ENCODE measurements around the gene WDR64.

WDR64 gene

GRCh38 chr1:241744591-241744990 lies 92.5 kb downstream of the WDR64 start:
- TF ChIP-seq, protein P1, sequence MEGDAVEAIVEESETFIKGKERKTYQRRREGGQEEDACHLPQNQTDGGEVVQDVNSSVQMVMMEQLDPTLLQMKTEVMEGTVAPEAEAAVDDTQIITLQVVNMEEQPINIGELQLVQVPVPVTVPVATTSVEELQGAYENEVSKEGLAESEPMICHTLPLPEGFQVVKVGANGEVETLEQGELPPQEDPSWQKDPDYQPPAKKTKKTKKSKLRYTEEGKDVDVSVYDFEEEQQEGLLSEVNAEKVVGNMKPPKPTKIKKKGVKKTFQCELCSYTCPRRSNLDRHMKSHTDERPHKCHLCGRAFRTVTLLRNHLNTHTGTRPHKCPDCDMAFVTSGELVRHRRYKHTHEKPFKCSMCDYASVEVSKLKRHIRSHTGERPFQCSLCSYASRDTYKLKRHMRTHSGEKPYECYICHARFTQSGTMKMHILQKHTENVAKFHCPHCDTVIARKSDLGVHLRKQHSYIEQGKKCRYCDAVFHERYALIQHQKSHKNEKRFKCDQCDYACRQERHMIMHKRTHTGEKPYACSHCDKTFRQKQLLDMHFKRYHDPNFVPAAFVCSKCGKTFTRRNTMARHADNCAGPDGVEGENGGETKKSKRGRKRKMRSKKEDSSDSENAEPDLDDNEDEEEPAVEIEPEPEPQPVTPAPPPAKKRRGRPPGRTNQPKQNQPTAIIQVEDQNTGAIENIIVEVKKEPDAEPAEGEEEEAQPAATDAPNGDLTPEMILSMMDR (IDR thresholded peaks at IDR 0.05): no peak

- TF ChIP-seq, protein P1 (IDR thresholded peaks at IDR 0.05): no peak
Observed at GRCh38 chr1:241747992-241748391, 95.9 kb downstream of the WDR64 start.

DNA sequence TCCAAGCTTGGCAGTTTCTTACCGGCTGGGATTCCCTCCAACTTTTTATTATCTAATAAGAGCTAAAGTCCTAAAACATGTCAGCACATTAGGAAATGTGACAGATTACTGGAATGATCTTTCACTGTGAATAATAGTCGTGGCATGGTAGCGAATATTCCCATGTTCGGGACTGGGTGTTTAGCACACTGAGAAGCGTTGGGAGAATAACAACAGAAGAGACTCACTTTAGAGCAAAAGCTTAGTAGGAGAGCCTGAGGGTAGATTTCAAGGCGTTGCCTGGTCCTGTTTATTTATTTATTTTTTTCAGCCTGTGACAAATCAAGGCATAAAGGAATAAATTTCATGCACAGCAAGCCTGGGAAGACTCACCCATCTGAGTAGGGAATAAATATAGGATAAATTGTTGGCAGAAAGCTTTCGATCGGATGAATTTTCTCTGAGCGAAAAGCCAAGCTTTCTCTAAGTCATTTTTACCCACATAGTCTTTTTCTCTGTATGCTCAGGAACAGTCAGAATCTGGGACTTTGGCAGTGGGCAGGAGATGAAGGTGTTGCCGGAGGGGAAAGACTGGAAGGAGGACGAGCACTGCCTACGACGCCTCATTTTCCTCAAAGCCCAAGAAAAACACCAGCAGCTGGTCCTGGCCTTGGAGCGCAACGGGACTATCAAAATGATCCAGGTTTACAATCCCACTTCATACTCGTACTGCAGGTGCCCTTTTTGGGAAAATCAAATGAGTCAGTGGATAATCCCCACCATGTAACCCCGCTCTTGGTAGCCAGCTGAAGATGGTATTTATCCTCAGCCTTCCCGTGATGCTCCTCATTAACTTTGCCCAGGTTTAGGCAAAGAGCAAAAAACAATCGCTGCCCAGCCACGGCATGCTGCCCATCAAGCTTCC lies 97.2 kb downstream of the WDR64 start:
- TF ChIP-seq, protein P1 (IDR thresholded peaks at IDR 0.05): no peak

- TF ChIP-seq, protein P1 (IDR thresholded peaks at IDR 0.05): no peak
Observed at GRCh38 chr1:241749945-241750695, 98.0 kb downstream of the WDR64 start.

- TF ChIP-seq, protein P1 (IDR thresholded peaks at IDR 0.05): no peak
Observed at GRCh38 chr1:241751524-241751923, 99.4 kb downstream of the WDR64 start.

DNA sequence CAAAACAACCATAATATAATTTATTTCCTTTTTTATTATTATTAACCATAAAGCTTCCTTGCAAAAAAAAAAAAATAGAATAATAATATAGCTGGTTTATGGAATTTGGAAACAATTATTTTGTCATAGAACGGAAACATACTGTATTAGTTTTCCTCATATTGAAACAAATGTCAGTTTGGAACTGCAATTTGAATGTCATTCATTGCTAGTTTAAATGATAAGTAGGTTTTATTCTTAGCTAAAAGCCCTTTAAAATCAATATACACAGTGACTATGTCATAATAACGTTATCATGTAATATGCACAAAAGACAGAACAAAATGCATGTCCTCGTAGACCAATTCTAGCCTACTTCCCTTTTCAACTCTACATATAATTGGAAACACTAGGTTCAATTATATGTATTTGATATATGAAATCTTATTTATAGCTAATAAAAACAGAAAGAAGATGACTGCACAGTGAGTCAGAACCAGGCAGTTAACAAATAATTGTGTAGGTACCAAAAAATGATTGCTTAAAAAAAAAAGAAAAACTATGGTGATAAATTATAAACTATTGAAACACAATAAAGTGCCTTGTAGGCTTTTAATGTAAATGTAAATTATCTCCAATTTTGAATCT lies 110.7 kb downstream of the WDR64 start:
- TF ChIP-seq, protein P1 (IDR thresholded peaks at IDR 0.05): no peak

GRCh38 chr1:241765390-241765789 lies 113.3 kb downstream of the WDR64 start:
- TF ChIP-seq, protein P1 (IDR thresholded peaks at IDR 0.05): no peak
